Nephron (organoid): ENCODE results near the gene GDPD4.

ENCODE experiments used
- H3K27ac Mint-ChIP-seq, 3 experiments: 2 replicates each; pipeline ENCODE4 v1.8.0; 2020; ENCODE audit warnings: mixed read lengths in 3 of 3, mild to moderate bottlenecking in 2 of 3, moderate library complexity in 1 of 3
- H3K27me3 Mint-ChIP-seq: 2 replicates; pipeline ENCODE4 v1.8.0; 2021; ENCODE audit warnings: low read depth, mild to moderate bottlenecking, moderate library complexity, mixed read lengths
- H3K36me3 Mint-ChIP-seq: 2 replicates; pipeline ENCODE4 v1.8.0; 2020; ENCODE audit warnings: low read depth, mixed read lengths
- H3K4me1 Mint-ChIP-seq: 2 replicates; pipeline ENCODE4 v1.8.0; 2020; ENCODE audit warnings: mixed read lengths
- H3K4me3 Mint-ChIP-seq, 3 experiments: 2 replicates each; pipeline ENCODE4 v1.8.0; 2020; ENCODE audit warnings: mild to moderate bottlenecking in 3 of 3, mixed read lengths in 3 of 3, moderate library complexity in 2 of 3
- H3K9me3 Mint-ChIP-seq: 2 replicates; pipeline ENCODE4 v1.8.0; 2020; ENCODE audit warnings: mixed read lengths
- CTCF ChIP-seq, 3 experiments: fragments of 200-600 bp; sonication (generic); IDR thresholded peaks; one replicate each; pipeline ENCODE4 v1.5.0; 2021; ENCODE audit warnings: antibody characterized with exemption in 3 of 3; ENCODE audit not compliant: unreplicated experiment in 3 of 3

The GDPD4 gene, protein sequence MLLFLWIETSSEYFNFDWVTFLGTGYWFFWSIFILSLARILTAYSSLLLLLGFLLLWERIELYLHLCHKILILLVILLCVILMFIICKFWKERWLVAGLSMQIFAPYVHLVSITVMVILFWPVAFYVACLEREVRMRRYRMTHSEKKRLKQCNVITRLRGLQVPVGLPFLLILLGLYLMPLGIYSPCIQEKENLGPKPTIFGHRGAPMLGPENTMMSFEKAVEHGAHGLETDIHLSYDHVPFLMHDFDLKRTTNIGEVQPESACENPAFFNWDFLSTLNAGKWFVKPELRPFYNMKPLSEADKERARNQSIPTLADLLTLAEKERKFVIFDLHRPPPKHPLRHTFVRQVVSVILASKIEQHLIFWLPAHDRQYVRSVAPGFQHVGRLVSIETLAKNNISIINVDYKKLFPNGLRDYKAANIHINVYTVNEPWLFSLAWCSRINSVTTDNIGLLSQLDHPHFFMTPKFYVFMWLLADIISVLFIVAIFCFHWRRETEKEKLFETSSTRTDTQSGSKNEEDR

DNA sequence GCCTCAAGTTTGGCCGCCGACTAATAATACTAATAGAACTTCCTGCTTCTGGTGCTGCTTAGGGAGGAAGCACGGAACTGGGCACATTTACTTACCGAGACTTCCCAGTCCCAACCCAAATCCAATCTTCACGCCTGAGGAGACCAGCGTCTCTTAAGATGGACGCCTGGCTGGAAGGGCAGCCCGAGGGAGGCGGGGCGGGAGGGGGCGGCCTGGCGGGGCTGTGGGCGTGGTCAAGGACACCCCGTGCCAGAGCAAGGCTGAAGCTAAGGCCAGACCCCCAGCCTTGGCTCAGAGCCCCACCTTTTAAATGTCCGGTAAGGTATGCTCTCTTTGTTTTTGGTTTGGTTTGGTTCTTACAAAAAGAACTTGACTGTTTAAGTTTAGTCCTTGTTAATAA, at the start of gene GDPD4:
GDPD4 (minus strand) TSS at position 177 of the 400 bp plus-strand sequence. CDS start 16,549 bp downstream, outside the sequence.
- no peak for TF ChIP-seq CTCF (IDR thresholded peaks at IDR 0.05; ENCODE audit: unreplicated experiment in 3 of 3)
- no peak within 1 kb of the TSS for H3K27ac Mint-ChIP-seq
- no peaks in the 10 kb centered on the region for H3K27me3 Mint-ChIP-seq
- no peaks in the 10 kb centered on the region for H3K36me3 Mint-ChIP-seq
- no peaks in the 10 kb centered on the region for H3K9me3 Mint-ChIP-seq
- no peak within 1 kb of the TSS for H3K4me3 Mint-ChIP-seq
- no peaks in the 10 kb centered on the region for H3K4me1 Mint-ChIP-seq

GRCh38 chr11:77347948-77348347, 46.5 kb upstream of the GDPD4 start:
- H3K4me3 Mint-ChIP-seq = no peak overlapping the region
- H3K27me3 Mint-ChIP-seq = no peaks in the 10 kb centered on the region

GRCh38 chr11:77346906-77347603, 45.6 kb upstream of the GDPD4 start:
- peaks cover 23% of the 10 kb centered on the region for H3K4me1 Mint-ChIP-seq

More at GRCh38 chr11:77347948-77348347, 46.5 kb upstream of the GDPD4 start:
- TF ChIP-seq CTCF (IDR thresholded peaks at IDR 0.05; ENCODE audit: unreplicated experiment in 3 of 3) = no peak
- Mint-ChIP-seq H3K4me1 (peaks cover 25% of the 10 kb centered on the region), H3K9me3 (no peaks in the 10 kb centered on the region), H3K36me3 (peaks cover 48% of the 10 kb centered on the region), H3K27ac (no peak overlapping the region)

GRCh38 chr11:77345621-77346020, 44.1 kb upstream of the GDPD4 start:
- Mint-ChIP-seq H3K27me3 (no peaks in the 10 kb centered on the region), H3K4me3 (no peak overlapping the region), H3K4me1 (peaks cover 20% of the 10 kb centered on the region), H3K27ac (no peak overlapping the region), H3K36me3 (peaks cover 64% of the 10 kb centered on the region), H3K9me3 (no peaks in the 10 kb centered on the region)
- TF ChIP-seq CTCF (IDR thresholded peaks at IDR 0.05; ENCODE audit: unreplicated experiment in 3 of 3) = no peak

More at GRCh38 chr11:77346906-77347603, 45.6 kb upstream of the GDPD4 start:
- H3K9me3 Mint-ChIP-seq = no peaks in the 10 kb centered on the region
- peaks cover 53% of the 10 kb centered on the region for H3K36me3 Mint-ChIP-seq
- H3K27me3 Mint-ChIP-seq = no peaks in the 10 kb centered on the region
- H3K4me3 Mint-ChIP-seq = no peak overlapping the region
- H3K27ac Mint-ChIP-seq = no peak overlapping the region
- TF ChIP-seq CTCF (IDR thresholded peaks at IDR 0.05; ENCODE audit: unreplicated experiment in 3 of 3) = no peak

- H3K4me3 Mint-ChIP-seq = no peak overlapping the region
- H3K9me3 Mint-ChIP-seq = no peaks in the 10 kb centered on the region
- peaks cover 52% of the 10 kb centered on the region for H3K36me3 Mint-ChIP-seq
- H3K27me3 Mint-ChIP-seq = no peaks in the 10 kb centered on the region
- H3K27ac Mint-ChIP-seq = no peak overlapping the region
- peaks cover under 1% of the 10 kb centered on the region for H3K4me1 Mint-ChIP-seq
- no peak for TF ChIP-seq CTCF (IDR thresholded peaks at IDR 0.05; ENCODE audit: unreplicated experiment in 3 of 3)
These were observed 39.0 kb upstream of the GDPD4 start for GRCh38 chr11:77340501-77340900.
